Hepatocyte (in vitro differentiated cells): ENCODE data around the gene LRP1B.

Source experiments
- CTCF ChIP-seq: fragments of 200-600 bp; sonication (generic); IDR thresholded peaks from 2 replicates; pipeline ENCODE4 v1.5.1; 2016; ENCODE audit warnings: antibody characterized with exemption, mild to moderate bottlenecking; ENCODE audit not compliant: poor library complexity
- EZH2 ChIP-seq: fragments of 200-600 bp; sonication (generic); IDR thresholded peaks from 2 replicates; pipeline ENCODE4 v1.6.1; 2016; ENCODE audit warnings: antibody characterized with exemption, mild to moderate bottlenecking, borderline replicate concordance

- no peak for TF ChIP-seq CTCF
- no peak for TF ChIP-seq EZH2
Observed at GRCh38 chr2:141598982-141599381, 531.8 kb downstream of the LRP1B start.
